GM12892 (cell line): ENCODE data around the gene CSPG4.

ENCODE experiments used
- DNase-seq: peaks from one replicate; pipeline ENCODE4 v3.0.0; 2011; ENCODE audit not compliant: insufficient read length
- FAIRE-seq: peaks from 2 replicates; lab custom pipeline; 2011; peaks lifted over from hg19 to GRCh38; lab: Jason Lieb, UNC
- POLR2A ChIP-seq: IDR thresholded peaks from 2 replicates; pipeline ENCODE4 v1.6.1; 2011; ENCODE audit warnings: low read depth, low read length, control low read depth
- POLR2AphosphoS5 ChIP-seq: IDR thresholded peaks from 2 replicates; pipeline ENCODE4 v1.6.1; 2011; ENCODE audit warnings: low read depth, low read length, control low read depth
- TAF1 ChIP-seq: IDR thresholded peaks from 2 replicates; pipeline ENCODE4 v1.6.1; 2011; ENCODE audit warnings: low read depth, mild to moderate bottlenecking, control low read depth, low read length, borderline replicate concordance

The CSPG4 gene

DNA sequence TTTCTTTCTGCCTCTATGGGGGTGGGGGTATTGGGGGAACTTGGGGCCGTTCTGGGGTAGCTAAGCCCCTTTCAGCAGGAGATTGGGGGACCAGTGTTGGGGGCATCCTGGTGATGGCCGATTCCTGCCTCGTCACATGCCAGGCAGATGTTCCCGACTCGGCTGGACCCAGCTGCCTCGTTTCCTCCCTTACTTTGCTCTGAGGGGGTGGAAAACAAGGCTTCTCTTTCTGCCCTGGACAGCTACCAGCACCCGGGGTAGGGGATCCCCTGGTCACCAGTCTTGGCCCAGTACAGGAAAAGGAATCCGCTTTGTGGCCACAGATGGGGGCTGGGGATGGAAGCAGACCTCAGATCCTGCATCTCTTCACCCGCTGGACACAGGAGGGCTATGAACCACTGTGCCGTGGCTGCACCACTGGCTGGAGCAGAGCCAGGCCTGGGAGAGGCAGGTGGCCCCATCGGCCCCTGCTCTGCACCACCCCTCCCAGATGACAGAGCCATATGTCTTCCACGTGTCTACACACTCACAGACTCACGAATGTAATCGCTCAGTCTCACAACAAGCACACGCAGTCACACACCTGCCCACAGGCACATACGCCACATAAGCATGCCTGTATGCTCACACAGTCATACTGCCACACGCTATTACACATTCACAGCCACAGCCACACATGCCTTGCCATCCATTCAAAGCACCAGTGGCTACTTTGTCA is 52.6 kb downstream of the CSPG4 start:
- DNase-seq (no peak), FAIRE-seq (no peak)
- TF ChIP-seq POLR2AphosphoS5 (no peak), TAF1 (no peak), POLR2A (no peak)

DNA sequence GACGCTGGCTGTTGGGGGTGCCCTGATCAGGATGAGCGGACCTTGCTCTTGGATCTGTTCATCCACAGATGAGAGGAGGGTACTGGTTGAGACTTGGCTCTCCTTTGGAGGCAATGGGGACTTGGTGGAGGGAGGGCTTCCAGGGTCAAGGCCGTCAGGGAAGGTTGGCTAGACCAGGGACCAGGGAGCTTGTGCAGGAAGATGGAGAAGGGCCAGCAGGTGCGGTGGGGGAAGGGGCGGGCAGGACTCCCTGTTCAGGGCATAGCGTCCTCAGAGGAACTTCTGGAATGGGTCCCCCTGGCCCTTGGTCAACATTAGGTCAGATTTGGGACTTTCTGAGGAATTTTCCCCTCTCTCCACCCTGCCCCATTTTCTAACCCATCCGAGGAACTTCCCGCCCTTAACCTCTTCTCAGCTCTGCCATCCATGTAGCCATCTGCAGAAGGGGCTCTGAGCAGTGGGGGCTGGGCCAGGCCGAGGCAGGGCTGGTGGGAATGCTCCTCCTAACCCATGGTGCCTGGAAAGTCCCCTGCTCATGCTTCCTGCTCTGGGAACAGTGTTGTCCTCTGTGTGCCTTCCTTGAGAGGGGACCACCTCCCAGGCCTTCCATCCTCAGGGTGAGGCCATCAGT is 53.4 kb downstream of the CSPG4 start:
- DNase-seq (no peak), FAIRE-seq (no peak)
- TF ChIP-seq POLR2A (no peak), TAF1 (no peak), POLR2AphosphoS5 (no peak)

DNA sequence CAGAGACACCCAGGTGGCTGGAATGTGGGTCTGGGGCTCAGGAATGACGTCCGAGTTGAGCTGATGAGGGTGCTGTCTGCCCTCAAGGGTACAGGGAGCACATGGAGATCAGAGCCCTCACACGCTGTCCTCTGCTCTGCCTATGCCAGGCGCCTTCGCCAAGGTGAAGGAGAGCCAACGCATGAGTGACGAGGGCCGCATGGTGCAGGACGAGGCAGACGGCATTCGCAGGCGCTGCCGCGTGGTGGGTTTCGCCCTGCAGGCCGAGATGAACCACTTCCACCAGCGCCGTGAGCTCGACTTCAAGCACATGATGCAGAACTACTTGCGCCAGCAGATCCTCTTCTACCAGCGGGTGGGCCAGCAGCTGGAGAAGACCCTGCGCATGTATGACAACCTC is 55.8 kb downstream of the CSPG4 start:
- TF ChIP-seq POLR2A (no peak), POLR2AphosphoS5 (no peak)
- DNase-seq (no peak), FAIRE-seq (no peak)

GRCh38 chr15:75656331-75656730 is 56.3 kb downstream of the CSPG4 start:
- no peak for DNase-seq
- TF ChIP-seq POLR2AphosphoS5 (no peak), POLR2A (no peak), TAF1 (no peak)

GRCh38 chr15:75655931-75656330 is 56.7 kb downstream of the CSPG4 start:
- DNase-seq (no peak), FAIRE-seq (no peak)

More at GRCh38 chr15:75656331-75656730, 56.3 kb downstream of the CSPG4 start:
- FAIRE-seq: no peak

GRCh38 chr15:75654201-75654907 is 58.3 kb downstream of the CSPG4 start:
- FAIRE-seq: no peak

More at GRCh38 chr15:75655931-75656330, 56.7 kb downstream of the CSPG4 start:
- TF ChIP-seq POLR2AphosphoS5: no peak
- no peak for TF ChIP-seq TAF1
- TF ChIP-seq POLR2A: no peak

GRCh38 chr15:75653347-75653913 is 59.2 kb downstream of the CSPG4 start:
- FAIRE-seq: no peak
- no peak for TF ChIP-seq TAF1
- TF ChIP-seq POLR2A: no peak
- no peak for TF ChIP-seq POLR2AphosphoS5

More at GRCh38 chr15:75654201-75654907, 58.3 kb downstream of the CSPG4 start:
- no peak for DNase-seq
- TF ChIP-seq POLR2A: no peak
- TF ChIP-seq TAF1: no peak
- no peak for TF ChIP-seq POLR2AphosphoS5

DNA sequence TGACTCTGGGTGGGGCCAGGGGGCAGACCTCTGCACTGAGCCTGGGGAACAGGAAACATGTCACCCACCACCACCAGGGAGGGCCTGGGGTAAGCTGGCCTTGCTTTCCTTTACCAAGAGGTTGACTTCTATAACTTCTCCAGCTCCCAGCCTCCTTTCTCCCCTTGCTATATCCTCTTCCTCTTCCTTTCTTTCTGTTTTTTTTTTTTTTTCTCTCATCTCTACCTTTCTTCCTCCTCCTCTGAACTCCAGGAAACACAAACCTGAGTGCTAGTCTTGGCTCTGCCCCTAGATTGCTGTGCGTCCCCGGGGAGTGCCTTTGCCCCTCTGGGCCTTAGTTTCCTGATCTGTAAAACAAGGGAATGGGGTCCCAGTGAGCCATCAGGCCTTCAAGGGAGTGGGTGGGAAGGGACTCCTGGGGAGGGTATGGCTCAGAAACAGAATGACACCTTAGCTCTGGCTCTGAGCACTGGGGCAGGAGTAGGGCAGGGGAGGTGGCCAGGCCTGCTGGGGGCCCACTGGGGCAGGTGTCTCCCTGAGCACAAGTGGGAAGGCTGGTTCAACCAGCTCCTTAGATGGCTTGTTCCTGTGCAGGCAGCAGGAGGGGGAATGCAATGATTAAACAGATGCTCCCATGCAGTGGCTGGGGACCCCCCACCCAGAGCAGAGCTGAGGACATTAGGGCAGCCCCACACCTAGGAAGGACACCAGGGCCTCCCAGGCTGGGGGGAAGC is 60.7 kb downstream of the CSPG4 start:
- TF ChIP-seq TAF1 (no peak), POLR2A (no peak), POLR2AphosphoS5 (no peak)
- FAIRE-seq: no peak
- no peak for DNase-seq

More at GRCh38 chr15:75653347-75653913, 59.2 kb downstream of the CSPG4 start:
- DNase-seq: no peak

GRCh38 chr15:75650908-75651809 is 61.5 kb downstream of the CSPG4 start:
- TF ChIP-seq TAF1 (no peak), POLR2A (no peak), POLR2AphosphoS5 (no peak)
- FAIRE-seq (no peak), DNase-seq (no peak)

DNA sequence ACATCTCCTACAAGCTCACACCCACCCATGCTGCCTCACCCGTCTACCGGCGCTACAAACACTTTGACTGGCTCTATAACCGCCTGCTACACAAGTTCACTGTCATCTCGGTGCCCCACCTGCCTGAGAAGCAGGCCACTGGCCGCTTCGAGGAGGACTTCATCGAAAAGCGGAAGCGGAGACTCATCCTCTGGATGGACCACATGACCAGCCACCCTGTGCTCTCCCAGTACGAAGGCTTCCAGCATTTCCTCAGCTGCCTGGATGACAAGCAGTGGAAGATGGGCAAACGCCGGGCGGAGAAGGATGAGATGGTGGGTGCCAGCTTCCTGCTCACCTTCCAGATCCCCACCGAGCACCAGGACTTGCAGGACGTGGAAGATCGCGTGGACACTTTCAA is 62.8 kb downstream of the CSPG4 start:
- DNase-seq (no peak), FAIRE-seq (no peak)
- TF ChIP-seq TAF1 (no peak), POLR2A (no peak), POLR2AphosphoS5 (no peak)
